HEK293 (cell line): ENCODE measurements around the gene TSPAN3.

ENCODE experiments used
- CTCF ChIA-PET: fragments of 350-600 bp; formaldehyde crosslinking; extraction: SDS; loops from one replicate; lab custom pipeline; 2021; ENCODE audit warnings: antibody characterized with exemption; lab: Yijun Ruan, JAX
- POLR2A ChIA-PET: fragments of 300-600 bp; formaldehyde crosslinking; extraction: SDS; loops from one replicate; lab custom pipeline; 2020; ENCODE audit warnings: antibody characterized with exemption, inconsistent platforms; lab: Yijun Ruan, JAX
- H3K27ac ChIP-seq: fragments of 200-500 bp; sonication (Bioruptor generic); 2 replicates; pipeline ENCODE4 v1.5.1; 2014; ENCODE audit warnings: low read depth, low read length, control low read depth, inconsistent platforms; ENCODE audit errors: extremely low read depth
- H3K36me3 ChIP-seq, 2 experiments: fragments of 200-500 bp in 1 of 2; sonication (Bioruptor generic) in 1 of 2; 1 replicate in 1 of 2; 2 replicates in 1 of 2; pipeline ENCODE4 v1.5.1; 2014 to 2017; ENCODE audit warnings: inconsistent platforms in 2 of 2, low read length in 2 of 2; ENCODE audit not compliant: control insufficient read depth in 2 of 2, insufficient read depth in 1 of 2
- H3K4me1 ChIP-seq: fragments of 200-500 bp; sonication (Bioruptor generic); 2 replicates; pipeline ENCODE4 v1.5.1; 2014; ENCODE audit warnings: mild to moderate bottlenecking, low read length, inconsistent platforms; ENCODE audit not compliant: control insufficient read depth, insufficient read depth
- H3K4me3 ChIP-seq: 2 replicates; pipeline ENCODE4 v1.5.1; 2011; ENCODE audit warnings: low read depth, mild to moderate bottlenecking, control low read depth, low read length, moderate library complexity
- H3K9me3 ChIP-seq: fragments of 200-500 bp; sonication (Bioruptor generic); 2 replicates; pipeline ENCODE4 v1.5.1; 2014; ENCODE audit warnings: low read depth, low read length, inconsistent platforms; ENCODE audit not compliant: control insufficient read depth, insufficient read depth
- EGR2 ChIP-seq: fragments of 450-650 bp; formaldehyde crosslinking; IDR thresholded peaks from 2 replicates; pipeline ENCODE4 v1.5.1; 2016; ENCODE audit warnings: low read depth, missing biosample characterization, missing genetic modification characterization
- OSR2 ChIP-seq: fragments of 450-650 bp; formaldehyde crosslinking; IDR thresholded peaks from 2 replicates; pipeline ENCODE4 v1.5.1; 2016; ENCODE audit warnings: missing biosample characterization, missing genetic modification characterization
- PBX3 ChIP-seq: sonication (generic); formaldehyde crosslinking; IDR thresholded peaks from 2 replicates; pipeline ENCODE4 v1.8.1; 2022; ENCODE audit warnings: mild to moderate bottlenecking, moderate library complexity, missing genetic modification reagents
- SP2 ChIP-seq: fragments of 450-650 bp; formaldehyde crosslinking; IDR thresholded peaks from 2 replicates; pipeline ENCODE4 v1.5.1; 2016; ENCODE audit warnings: missing biosample characterization, missing genetic modification characterization
- ZBTB17 ChIP-seq: fragments of 450-650 bp; formaldehyde crosslinking; IDR thresholded peaks from 2 replicates; pipeline ENCODE4 v1.5.1; 2016; ENCODE audit warnings: missing biosample characterization, missing genetic modification characterization
- ZEB2 ChIP-seq: fragments of 450-650 bp; formaldehyde crosslinking; IDR thresholded peaks from 2 replicates; pipeline ENCODE4 v1.5.1; 2016; ENCODE audit warnings: missing biosample characterization, missing genetic modification characterization
- ZFHX2 ChIP-seq: fragments of 450-650 bp; formaldehyde crosslinking; conservative IDR thresholded peaks from 2 replicates; pipeline ENCODE4 v1.5.1; 2016; ENCODE audit warnings: missing biosample characterization, missing genetic modification characterization
- ZNF155 ChIP-seq: fragments of 450-650 bp; formaldehyde crosslinking; IDR thresholded peaks from 2 replicates; pipeline ENCODE4 v1.5.1; 2016; ENCODE audit warnings: missing biosample characterization, missing genetic modification characterization
- ZNF16 ChIP-seq: fragments of 450-650 bp; formaldehyde crosslinking; IDR thresholded peaks from 2 replicates; pipeline ENCODE4 v1.5.1; 2016; ENCODE audit warnings: low read depth, missing biosample characterization, missing genetic modification characterization
- ZNF366 ChIP-seq: fragments of 450-650 bp; formaldehyde crosslinking; conservative IDR thresholded peaks from 2 replicates; pipeline ENCODE4 v1.5.1; 2016; ENCODE audit warnings: missing biosample characterization, missing genetic modification characterization
- ZNF37A ChIP-seq: fragments of 450-650 bp; IDR thresholded peaks from 2 replicates; pipeline ENCODE4 v1.5.1; 2018; ENCODE audit warnings: missing biosample characterization, missing genetic modification characterization
- ZNF391 ChIP-seq: fragments of 450-650 bp; formaldehyde crosslinking; IDR thresholded peaks from 2 replicates; pipeline ENCODE4 v1.5.1; 2016; ENCODE audit warnings: low read depth, missing biosample characterization, missing genetic modification characterization, borderline replicate concordance
- ZNF394 ChIP-seq: fragments of 450-650 bp; formaldehyde crosslinking; IDR thresholded peaks from 2 replicates; pipeline ENCODE4 v1.5.1; 2016; ENCODE audit warnings: missing biosample characterization, missing genetic modification characterization, mild to moderate bottlenecking, moderate library complexity, borderline replicate concordance
- ZNF398 ChIP-seq: fragments of 450-650 bp; formaldehyde crosslinking; IDR thresholded peaks from 2 replicates; pipeline ENCODE4 v1.5.1; 2017; ENCODE audit warnings: missing biosample characterization, missing genetic modification characterization
- ZNF544 ChIP-seq: fragments of 450-650 bp; formaldehyde crosslinking; IDR thresholded peaks from 2 replicates; pipeline ENCODE4 v1.5.0; 2017; ENCODE audit warnings: missing biosample characterization, missing genetic modification characterization
- ZNF639 ChIP-seq: fragments of 450-650 bp; formaldehyde crosslinking; IDR thresholded peaks from 2 replicates; pipeline ENCODE4 v1.5.1; 2016; ENCODE audit warnings: missing biosample characterization, missing genetic modification characterization
- ZNF654 ChIP-seq: fragments of 450-650 bp; formaldehyde crosslinking; IDR thresholded peaks from 2 replicates; pipeline ENCODE4 v1.5.1; 2016; ENCODE audit warnings: low read depth, missing biosample characterization, missing genetic modification characterization
- ZNF843 ChIP-seq: fragments of 450-650 bp; formaldehyde crosslinking; IDR thresholded peaks from 2 replicates; pipeline ENCODE4 v1.5.1; 2016; ENCODE audit warnings: missing biosample characterization, missing genetic modification characterization
- TF ChIP-seq, protein P1 (sequence below): fragments of 450-650 bp; formaldehyde crosslinking; IDR thresholded peaks from 2 replicates; pipeline ENCODE4 v1.5.1; 2017; ENCODE audit warnings: missing biosample characterization, missing genetic modification characterization
- TF ChIP-seq, protein P2 (sequence below): fragments of 450-650 bp; formaldehyde crosslinking; IDR thresholded peaks from 2 replicates; pipeline ENCODE4 v1.5.1; 2016; ENCODE audit warnings: missing biosample characterization, missing genetic modification characterization
- TF ChIP-seq, protein P3 (sequence below): fragments of 450-650 bp; formaldehyde crosslinking; IDR thresholded peaks from 2 replicates; pipeline ENCODE4 v1.5.1; 2017; ENCODE audit warnings: missing biosample characterization, missing genetic modification characterization

Gene TSPAN3

GRCh38 chr15:77012868-77013267 is 58.0 kb downstream of the TSPAN3 start:
- CTCF ChIA-PET = interaction anchor here (0.6 to 1.0 kb wide), 5 partner anchors 9 to 295 kb away, joined by 3 to 5 read pairs (median 4); no protein-coding TSS in a partner anchor
- H3K9me3 ChIP-seq = no peaks in the 10 kb centered on the region
- no peak overlapping the region for H3K27ac ChIP-seq
- TF ChIP-seq ZNF654 (tag by site-specific recombination) (no peak), ZNF16 (tag by site-specific recombination) (no peak), ZBTB17 (tag by site-specific recombination) (no peak), SP2 (no peak), ZNF394 (tag by site-specific recombination) (no peak), ZNF398 (no peak), ZEB2 (tag by site-specific recombination) (no peak), ZNF843 (tag by site-specific recombination) (no peak), ZNF37A (tag by site-specific recombination) (no peak), ZNF391 (tag by site-specific recombination) (no peak)
- TF ChIP-seq, protein P1, sequence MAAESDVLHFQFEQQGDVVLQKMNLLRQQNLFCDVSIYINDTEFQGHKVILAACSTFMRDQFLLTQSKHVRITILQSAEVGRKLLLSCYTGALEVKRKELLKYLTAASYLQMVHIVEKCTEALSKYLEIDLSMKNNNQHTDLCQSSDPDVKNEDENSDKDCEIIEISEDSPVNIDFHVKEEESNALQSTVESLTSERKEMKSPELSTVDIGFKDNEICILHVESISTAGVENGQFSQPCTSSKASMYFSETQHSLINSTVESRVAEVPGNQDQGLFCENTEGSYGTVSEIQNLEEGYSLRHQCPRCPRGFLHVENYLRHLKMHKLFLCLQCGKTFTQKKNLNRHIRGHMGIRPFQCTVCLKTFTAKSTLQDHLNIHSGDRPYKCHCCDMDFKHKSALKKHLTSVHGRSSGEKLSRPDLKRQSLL (tag by site-specific recombination) = no peak
- TF ChIP-seq, protein P2, sequence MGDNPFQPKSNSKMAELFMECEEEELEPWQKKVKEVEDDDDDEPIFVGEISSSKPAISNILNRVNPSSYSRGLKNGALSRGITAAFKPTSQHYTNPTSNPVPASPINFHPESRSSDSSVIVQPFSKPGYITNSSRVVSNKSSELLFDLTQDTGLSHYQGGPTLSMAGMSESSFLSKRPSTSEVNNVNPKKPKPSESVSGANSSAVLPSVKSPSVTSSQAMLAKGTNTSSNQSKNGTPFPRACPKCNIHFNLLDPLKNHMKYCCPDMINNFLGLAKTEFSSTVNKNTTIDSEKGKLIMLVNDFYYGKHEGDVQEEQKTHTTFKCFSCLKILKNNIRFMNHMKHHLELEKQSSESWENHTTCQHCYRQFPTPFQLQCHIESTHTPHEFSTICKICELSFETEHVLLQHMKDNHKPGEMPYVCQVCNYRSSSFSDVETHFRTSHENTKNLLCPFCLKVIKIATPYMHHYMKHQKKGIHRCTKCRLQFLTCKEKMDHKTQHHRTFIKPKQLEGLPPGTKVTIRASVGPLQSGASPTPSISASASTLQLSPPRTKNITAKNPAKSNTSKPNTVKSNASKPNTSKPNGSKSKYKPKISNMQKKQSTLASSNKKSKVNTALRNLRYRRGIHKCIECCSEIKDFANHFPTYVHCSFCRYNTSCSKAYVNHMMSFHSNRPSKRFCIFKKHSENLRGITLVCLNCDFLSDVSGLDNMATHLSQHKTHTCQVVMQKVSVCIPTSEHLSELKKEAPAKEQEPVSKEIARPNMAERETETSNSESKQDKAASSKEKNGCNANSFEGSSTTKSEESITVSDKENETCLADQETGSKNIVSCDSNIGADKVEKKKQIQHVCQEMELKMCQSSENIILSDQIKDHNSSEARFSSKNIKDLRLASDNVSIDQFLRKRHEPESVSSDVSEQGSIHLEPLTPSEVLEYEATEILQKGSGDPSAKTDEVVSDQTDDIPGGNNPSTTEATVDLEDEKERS (tag by site-specific recombination) = no peak
- TF ChIP-seq, protein P3, sequence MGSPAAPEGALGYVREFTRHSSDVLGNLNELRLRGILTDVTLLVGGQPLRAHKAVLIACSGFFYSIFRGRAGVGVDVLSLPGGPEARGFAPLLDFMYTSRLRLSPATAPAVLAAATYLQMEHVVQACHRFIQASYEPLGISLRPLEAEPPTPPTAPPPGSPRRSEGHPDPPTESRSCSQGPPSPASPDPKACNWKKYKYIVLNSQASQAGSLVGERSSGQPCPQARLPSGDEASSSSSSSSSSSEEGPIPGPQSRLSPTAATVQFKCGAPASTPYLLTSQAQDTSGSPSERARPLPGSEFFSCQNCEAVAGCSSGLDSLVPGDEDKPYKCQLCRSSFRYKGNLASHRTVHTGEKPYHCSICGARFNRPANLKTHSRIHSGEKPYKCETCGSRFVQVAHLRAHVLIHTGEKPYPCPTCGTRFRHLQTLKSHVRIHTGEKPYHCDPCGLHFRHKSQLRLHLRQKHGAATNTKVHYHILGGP (tag by site-specific recombination) = no peak
- no peak overlapping the region for H3K4me3 ChIP-seq
- no peaks in the 10 kb centered on the region for H3K4me1 ChIP-seq
- no peaks in the 10 kb centered on the region for H3K36me3 ChIP-seq
- POLR2A ChIA-PET = no interaction called here

- Histone ChIP-seq H3K4me1 (no peaks in the 10 kb centered on the region), H3K27ac (no peak overlapping the region), H3K36me3 (no peaks in the 10 kb centered on the region), H3K9me3 (no peaks in the 10 kb centered on the region), H3K4me3 (no peak overlapping the region)
- CTCF ChIA-PET = interaction anchor here (0.6 to 1.0 kb wide), 3 partner anchors 23 to 296 kb away, joined by 4 to 5 read pairs (median 4); no protein-coding TSS in a partner anchor
- TF ChIP-seq EGR2 (tag by site-specific recombination) = peak; percentile 96
- no peak for TF ChIP-seq ZNF155 (tag by site-specific recombination)
- TF ChIP-seq ZNF639 (tag by site-specific recombination) = no peak
- TF ChIP-seq ZBTB17 (tag by site-specific recombination) = no peak
- TF ChIP-seq OSR2 = no peak
- TF ChIP-seq ZNF366 (tag by site-specific recombination) = peak; percentile 81
- no peak for TF ChIP-seq ZNF544 (tag by site-specific recombination)
- TF ChIP-seq PBX3 (CRISPR knock-in tag) = no peak
- TF ChIP-seq ZFHX2 = peak; percentile 89
- POLR2A ChIA-PET = no interaction called here
Measured at GRCh38 chr15:77012117-77012712, 58.7 kb downstream of the TSPAN3 start.
